AG09309 (cell line): ENCODE measurements around the gene ZNF793.

Source experiments
- DNase-seq: peaks from one replicate; pipeline ENCODE4 v3.0.0-alpha.2; 2010; ENCODE audit warnings: low read depth
- H3K4me3 ChIP-seq: 2 replicates; pipeline ENCODE4 v1.5.1; 2011; ENCODE audit warnings: mild to moderate bottlenecking, low read depth, low read length, moderate library complexity; ENCODE audit not compliant: control insufficient read depth
- CTCF ChIP-seq: IDR thresholded peaks from 2 replicates; pipeline ENCODE4 v1.5.1; 2011; ENCODE audit warnings: mild to moderate bottlenecking, low read depth, low read length, inconsistent platforms; ENCODE audit not compliant: insufficient read depth, control insufficient read depth; ENCODE audit errors: missing control alignments

ZNF793 gene

GRCh38 chr19:37563518-37563917, 56.8 kb downstream of the ZNF793 start:
- no peak for DNase-seq
- TF ChIP-seq CTCF, result no peak
- H3K4me3 ChIP-seq, result no peak overlapping the region

GRCh38 chr19:37564624-37565369, 58.1 kb downstream of the ZNF793 start:
- H3K4me3 ChIP-seq, result no peak overlapping the region
- no peak for TF ChIP-seq CTCF
- no peak for DNase-seq

- TF ChIP-seq CTCF, result no peak
- H3K4me3 ChIP-seq, result no peak overlapping the region
- DNase-seq, result no peak
Observed at GRCh38 chr19:37565370-37565669, 58.6 kb downstream of the ZNF793 start.

- no peak for TF ChIP-seq CTCF
- no peak overlapping the region for H3K4me3 ChIP-seq
- no peak for DNase-seq
Observed at GRCh38 chr19:37572203-37572602, 65.5 kb downstream of the ZNF793 start.

GRCh38 chr19:37583340-37583739, 76.6 kb downstream of the ZNF793 start:
- DNase-seq, result no peak
- no peak for TF ChIP-seq CTCF

More at GRCh38 chr19:37583340-37583739, 76.6 kb downstream of the ZNF793 start:
- no peak overlapping the region for H3K4me3 ChIP-seq
